Mesendoderm (in vitro differentiated cells): ENCODE data around the gene RAB11B.
A peak's percentile ranks its signal among the peaks of the same experiment; 100 is the strongest.
"Not testable (repeated sequence)": the region's sequence is repeated elsewhere in the genome, so short reads cannot be mapped to it uniquely, and the experiment has no call there.

Experiments
- DNase-seq: peaks from one replicate; pipeline ENCODE4 v3.0.0; 2013
- H2AK5ac ChIP-seq: 2 replicates; pipeline ENCODE4 v1.6.1; 2013; ENCODE audit warnings: low read length, inconsistent platforms
- H2BK120ac ChIP-seq: 2 replicates; pipeline ENCODE4 v1.6.1; 2013; ENCODE audit warnings: low read depth, mild to moderate bottlenecking, low read length, moderate library complexity, mixed read lengths
- H2BK15ac ChIP-seq: replicated peaks from 2 replicates; pipeline ENCODE4 v1.6.1; 2013; ENCODE audit warnings: low read depth, mild to moderate bottlenecking, moderate library complexity
- H2BK5ac ChIP-seq: 2 replicates; pipeline ENCODE4 v1.6.1; 2013; ENCODE audit warnings: low read length, inconsistent platforms
- H3K18ac ChIP-seq: 2 replicates; pipeline ENCODE4 v1.6.1; 2013; ENCODE audit warnings: mild to moderate bottlenecking, low read length, mixed read lengths
- H3K23ac ChIP-seq: one replicate; pipeline ENCODE4 v1.6.1; 2013; ENCODE audit warnings: low read length
- H3K27ac ChIP-seq: 2 replicates; pipeline ENCODE4 v1.5.1; 2013; ENCODE audit warnings: low read depth, mild to moderate bottlenecking, inconsistent platforms, low read length, moderate library complexity
- H3K27me3 ChIP-seq: 2 replicates; pipeline ENCODE4 v1.6.1; 2013; ENCODE audit warnings: low read length, control low read depth, mild to moderate bottlenecking, inconsistent platforms; ENCODE audit not compliant: insufficient read depth, poor library complexity
- H3K36me3 ChIP-seq: 2 replicates; pipeline ENCODE4 v1.6.1; 2013; ENCODE audit warnings: low read length, inconsistent platforms; ENCODE audit not compliant: control insufficient read depth, insufficient read depth
- H3K4ac ChIP-seq: one replicate; pipeline ENCODE4 v1.6.1; 2013; ENCODE audit warnings: low read depth, mild to moderate bottlenecking, low read length, moderate library complexity
- H3K4me1 ChIP-seq: 2 replicates; pipeline ENCODE4 v1.6.1; 2013; ENCODE audit warnings: low read depth, low read length, inconsistent platforms; ENCODE audit not compliant: control insufficient read depth
- H3K4me2 ChIP-seq: 2 replicates; pipeline ENCODE4 v1.6.1; 2013; ENCODE audit warnings: low read length
- H3K4me3 ChIP-seq: 2 replicates; pipeline ENCODE4 v1.5.1; 2013; ENCODE audit warnings: mild to moderate bottlenecking, low read length
- H3K56ac ChIP-seq: one replicate; pipeline ENCODE4 v1.6.1; 2013; ENCODE audit warnings: low read length
- H3K79me1 ChIP-seq: 2 replicates; pipeline ENCODE4 v1.6.1; 2013; ENCODE audit warnings: low read length, inconsistent platforms
- H3K79me2 ChIP-seq: 2 replicates; pipeline ENCODE4 v1.6.1; 2013; ENCODE audit warnings: mild to moderate bottlenecking, low read length; ENCODE audit not compliant: control insufficient read depth, insufficient read depth
- H3K9ac ChIP-seq: 2 replicates; pipeline ENCODE4 v1.6.1; 2013; ENCODE audit warnings: low read length, inconsistent platforms
- H4K5ac ChIP-seq: one replicate; pipeline ENCODE4 v1.6.1; 2013; ENCODE audit warnings: low read length
- H4K8ac ChIP-seq: one replicate; pipeline ENCODE4 v1.6.1; 2013; ENCODE audit warnings: low read depth, mild to moderate bottlenecking, control low read depth, low read length, moderate library complexity
- WGBS: extraction: QIAGEN DNeasy Blood & Tissue Kit; methylation state at CpG from one replicate; pipeline ENCODE4 v1.1.7; 2013; ENCODE audit warnings: low lambda C conversion rate, missing lambda C conversion rate; ENCODE audit not compliant: insufficient coverage; ENCODE audit errors: extremely low coverage; 5-methylcytosine and 5-hydroxymethylcytosine counted together

Gene RAB11B

GRCh38 chr19:8375766-8376165 lies 14.4 kb upstream of the RAB11B start:
- not testable (repeated sequence) for H2AK5ac ChIP-seq, H3K23ac ChIP-seq, H3K4me3 ChIP-seq, H4K5ac ChIP-seq, H3K4me2 ChIP-seq, H3K79me2 ChIP-seq, H3K79me1 ChIP-seq, H3K27ac ChIP-seq, H3K4ac ChIP-seq, H3K27me3 ChIP-seq, H3K56ac ChIP-seq, H3K9ac ChIP-seq, H2BK5ac ChIP-seq, H2BK120ac ChIP-seq, H3K18ac ChIP-seq, DNase-seq, H3K4me1 ChIP-seq, H2BK15ac ChIP-seq, H3K36me3 ChIP-seq, H4K8ac ChIP-seq
- WGBS, result no CpG with 5 or more reads among the region's 32 CpGs

- H3K27me3 ChIP-seq, H3K79me1 ChIP-seq, H2BK15ac ChIP-seq, H2AK5ac ChIP-seq, H3K4me2 ChIP-seq, H3K56ac ChIP-seq, H3K4me3 ChIP-seq, H3K36me3 ChIP-seq, H3K4me1 ChIP-seq, H2BK120ac ChIP-seq, H4K5ac ChIP-seq, DNase-seq, H3K18ac ChIP-seq, H3K79me2 ChIP-seq, H2BK5ac ChIP-seq, H4K8ac ChIP-seq, H3K9ac ChIP-seq, H3K23ac ChIP-seq, H3K27ac ChIP-seq, H3K4ac ChIP-seq: not testable (repeated sequence)
- no CpG with 5 or more reads among the region's 10 CpGs for WGBS
These were observed 13.7 kb upstream of the RAB11B start for GRCh38 chr19:8376373-8376974.

GRCh38 chr19:8377598-8377997 lies 12.6 kb upstream of the RAB11B start:
- Histone ChIP-seq H3K79me1 (no peaks in the 10 kb centered on the region), H3K4ac (no peak overlapping the region), H3K27ac (no peak overlapping the region), H3K23ac (no peak overlapping the region), H3K56ac (no peak overlapping the region), H4K5ac (no peak overlapping the region), H2BK15ac (no peak overlapping the region), H2AK5ac (no peak overlapping the region), H2BK5ac (no peak overlapping the region), H4K8ac (no peak overlapping the region), H3K27me3 (no peaks in the 10 kb centered on the region), H3K18ac (no peak overlapping the region), H3K36me3 (no peaks in the 10 kb centered on the region), H3K79me2 (no peaks in the 10 kb centered on the region), H3K9ac (no peak overlapping the region), H3K4me2 (no peak overlapping the region), H3K4me3 (no peak overlapping the region), H2BK120ac (no peak overlapping the region), H3K4me1 (no peaks in the 10 kb centered on the region)
- whole genome bisulfite sequencing, result no CpG with 5 or more reads among the region's 1 CpG
- no peak for DNase-seq

- H3K4me2 ChIP-seq, H4K8ac ChIP-seq, H3K27ac ChIP-seq, H2AK5ac ChIP-seq, H3K56ac ChIP-seq, H3K27me3 ChIP-seq, H3K4ac ChIP-seq, H2BK5ac ChIP-seq, H3K9ac ChIP-seq, H3K23ac ChIP-seq, H3K79me2 ChIP-seq, DNase-seq, H2BK15ac ChIP-seq, H3K18ac ChIP-seq, H3K4me1 ChIP-seq, H3K79me1 ChIP-seq, H3K4me3 ChIP-seq, H3K36me3 ChIP-seq, H2BK120ac ChIP-seq, H4K5ac ChIP-seq: not testable (repeated sequence)
- no CpG with 5 or more reads among the region's 13 CpGs for WGBS
These were observed 10.8 kb upstream of the RAB11B start for GRCh38 chr19:8379156-8379891.

- not testable (repeated sequence) for H4K5ac ChIP-seq, H3K4ac ChIP-seq, H3K56ac ChIP-seq, H3K4me3 ChIP-seq, H2BK5ac ChIP-seq, H3K79me1 ChIP-seq, H3K23ac ChIP-seq, H4K8ac ChIP-seq, H3K9ac ChIP-seq, H3K4me1 ChIP-seq, H3K27me3 ChIP-seq, H3K36me3 ChIP-seq, H3K79me2 ChIP-seq, H2AK5ac ChIP-seq, H2BK15ac ChIP-seq, DNase-seq, H3K18ac ChIP-seq, H2BK120ac ChIP-seq, H3K4me2 ChIP-seq
- peak overlapping the region; percentile 44 for H3K27ac ChIP-seq
- WGBS, result no CpG with 5 or more reads among the region's 4 CpGs
These were observed 5.6 kb upstream of the RAB11B start for GRCh38 chr19:8384569-8384968.

- H4K8ac ChIP-seq, DNase-seq: not testable (repeated sequence)
- WGBS, result no CpG with 5 or more reads among the region's 2 CpGs
These were observed 5.1 kb upstream of the RAB11B start for GRCh38 chr19:8385103-8385502.

More at GRCh38 chr19:8385103-8385502, 5.1 kb upstream of the RAB11B start:
- not testable (repeated sequence) for H3K79me2 ChIP-seq, H3K23ac ChIP-seq, H2AK5ac ChIP-seq, H3K27ac ChIP-seq, H2BK5ac ChIP-seq, H2BK120ac ChIP-seq, H2BK15ac ChIP-seq, H3K36me3 ChIP-seq, H3K4me1 ChIP-seq, H3K4me3 ChIP-seq, H3K56ac ChIP-seq, H3K18ac ChIP-seq, H3K79me1 ChIP-seq, H3K9ac ChIP-seq, H4K5ac ChIP-seq, H3K27me3 ChIP-seq, H3K4me2 ChIP-seq, H3K4ac ChIP-seq
